ENCODE results near the gene OAS2. TPM values are rescaled to one million over a fixed set of nuclear protein-coding genes. Genes with fewer than 3 reads are reported as not detected.

OAS2 gene
- total RNA-seq, 4 donors from 2014 or later = 1.2 to 4.2 (median 3.2) TPM

DNA sequence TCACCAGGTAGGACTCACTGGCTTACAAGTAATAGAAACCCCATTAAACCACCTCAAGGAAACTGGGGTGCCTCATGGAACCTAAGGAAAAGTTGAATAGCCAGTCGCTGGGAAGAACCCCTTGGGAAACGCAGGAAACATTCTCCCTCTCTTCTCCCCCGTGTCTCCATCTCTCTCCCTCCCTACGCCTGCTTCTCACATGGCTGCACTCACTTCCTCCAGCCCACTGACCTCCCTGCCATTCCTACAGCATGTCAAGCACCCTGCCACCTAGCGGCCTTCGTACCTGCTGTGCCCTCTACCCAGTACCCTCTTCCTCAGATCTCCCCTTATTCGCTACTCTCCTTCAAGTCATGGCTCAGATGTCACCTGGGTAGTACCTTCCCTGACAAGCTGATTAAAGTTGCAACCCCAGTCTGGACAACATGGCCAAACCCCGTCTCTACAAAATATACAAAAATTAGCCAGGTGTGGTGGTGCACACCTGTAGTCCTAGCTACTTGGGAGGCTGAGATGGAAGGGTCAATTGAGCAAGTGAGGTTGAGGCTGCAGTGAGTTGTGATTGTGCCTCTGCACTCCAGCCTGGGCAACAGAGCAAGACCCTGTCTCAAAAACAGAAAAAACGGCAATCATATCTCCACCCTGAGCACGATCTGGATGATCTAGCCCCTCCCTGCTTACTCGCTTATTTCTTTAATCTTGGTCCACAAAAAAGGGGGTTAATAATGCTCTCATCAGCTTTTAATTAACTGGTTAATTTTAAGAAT is 71.8 kb downstream of the OAS2 start:
- Histone ChIP-seq H3K27me3 (peaks cover 17% of the 10 kb centered on the region), H3K27ac (no peak overlapping the region), H3K4me3 (no peak overlapping the region), H3K36me3 (no peaks in the 10 kb centered on the region), H3K4me1 (no peaks in the 10 kb centered on the region), H3K9me3 (no peaks in the 10 kb centered on the region)
- no peak for DNase-seq (ENCODE audit: low spot score in 2 of 2)
- 59% methylated on average over 11 of the region's 11 CpGs for WGBS
- TF ChIP-seq POLR2AphosphoS5 (IDR thresholded peaks at IDR 0.05) (no peak), POLR2A (IDR thresholded peaks at IDR 0.05) (no peak), EP300 (IDR thresholded peaks at IDR 0.05) (no peak)
- TF ChIP-seq, protein P1, sequence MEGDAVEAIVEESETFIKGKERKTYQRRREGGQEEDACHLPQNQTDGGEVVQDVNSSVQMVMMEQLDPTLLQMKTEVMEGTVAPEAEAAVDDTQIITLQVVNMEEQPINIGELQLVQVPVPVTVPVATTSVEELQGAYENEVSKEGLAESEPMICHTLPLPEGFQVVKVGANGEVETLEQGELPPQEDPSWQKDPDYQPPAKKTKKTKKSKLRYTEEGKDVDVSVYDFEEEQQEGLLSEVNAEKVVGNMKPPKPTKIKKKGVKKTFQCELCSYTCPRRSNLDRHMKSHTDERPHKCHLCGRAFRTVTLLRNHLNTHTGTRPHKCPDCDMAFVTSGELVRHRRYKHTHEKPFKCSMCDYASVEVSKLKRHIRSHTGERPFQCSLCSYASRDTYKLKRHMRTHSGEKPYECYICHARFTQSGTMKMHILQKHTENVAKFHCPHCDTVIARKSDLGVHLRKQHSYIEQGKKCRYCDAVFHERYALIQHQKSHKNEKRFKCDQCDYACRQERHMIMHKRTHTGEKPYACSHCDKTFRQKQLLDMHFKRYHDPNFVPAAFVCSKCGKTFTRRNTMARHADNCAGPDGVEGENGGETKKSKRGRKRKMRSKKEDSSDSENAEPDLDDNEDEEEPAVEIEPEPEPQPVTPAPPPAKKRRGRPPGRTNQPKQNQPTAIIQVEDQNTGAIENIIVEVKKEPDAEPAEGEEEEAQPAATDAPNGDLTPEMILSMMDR (IDR thresholded peaks at IDR 0.05) = no peak

DNA sequence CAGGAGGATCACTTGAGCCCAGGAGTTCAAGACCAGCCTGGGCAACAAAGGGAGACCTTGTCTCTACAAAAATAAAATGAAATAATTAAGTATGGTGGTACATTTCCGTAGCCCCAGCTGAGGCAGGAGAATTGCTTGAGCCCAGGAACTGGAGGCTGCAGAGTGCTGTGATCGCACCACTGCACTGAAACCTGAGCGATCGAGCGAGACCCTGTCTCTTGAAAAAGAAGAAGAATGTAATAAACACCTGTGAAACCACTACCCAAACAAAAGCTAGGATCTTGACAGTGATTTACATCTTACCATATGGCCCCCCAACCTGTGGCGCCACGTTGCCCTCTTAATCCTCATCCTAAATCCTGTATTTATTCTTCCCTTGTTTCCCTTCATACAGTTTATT is 72.5 kb downstream of the OAS2 start:
- DNase-seq (ENCODE audit: low spot score in 2 of 2) = no peak
- TF ChIP-seq, protein P1 (IDR thresholded peaks at IDR 0.05) = no peak
- TF ChIP-seq POLR2AphosphoS5 (IDR thresholded peaks at IDR 0.05) (no peak), EP300 (IDR thresholded peaks at IDR 0.05) (no peak), POLR2A (IDR thresholded peaks at IDR 0.05) (no peak)
- Histone ChIP-seq H3K27ac (no peak overlapping the region), H3K27me3 (peaks cover 19% of the 10 kb centered on the region), H3K4me1 (no peaks in the 10 kb centered on the region), H3K9me3 (no peaks in the 10 kb centered on the region), H3K4me3 (no peak overlapping the region), H3K36me3 (no peaks in the 10 kb centered on the region)
- 87% methylated on average over 7 of the region's 7 CpGs for WGBS

DNA sequence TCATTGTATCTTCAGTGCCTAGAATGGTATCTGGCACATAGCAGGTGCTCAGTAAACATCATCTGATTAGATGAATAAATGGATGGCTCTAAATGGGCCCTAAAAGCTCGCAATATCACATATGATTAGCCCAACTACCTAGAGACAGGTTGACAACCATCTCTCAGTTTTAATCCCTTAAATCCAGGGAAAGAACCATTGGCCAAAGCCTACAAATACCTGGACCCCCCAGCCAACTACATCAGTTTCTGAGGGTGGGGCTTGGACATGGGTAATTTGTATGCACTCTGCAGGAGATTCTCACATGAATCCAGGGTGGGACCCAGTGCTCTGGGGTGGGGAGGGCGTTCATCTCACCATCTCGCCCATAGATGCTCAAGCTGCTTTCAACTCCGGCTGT is 73.4 kb downstream of the OAS2 start:
- no peak overlapping the region for H3K4me3 ChIP-seq
- 94% methylated on average over 1 of the region's 4 CpGs for WGBS
- H3K36me3 ChIP-seq = no peaks in the 10 kb centered on the region
- TF ChIP-seq POLR2AphosphoS5 (IDR thresholded peaks at IDR 0.05) (no peak), POLR2A (IDR thresholded peaks at IDR 0.05) (no peak), EP300 (IDR thresholded peaks at IDR 0.05) (no peak)
- TF ChIP-seq, protein P1 (IDR thresholded peaks at IDR 0.05) = no peak
- H3K27me3 ChIP-seq = peaks cover 29% of the 10 kb centered on the region
- no peak overlapping the region for H3K27ac ChIP-seq
- DNase-seq (ENCODE audit: low spot score in 2 of 2) = no peak
- H3K4me1 ChIP-seq = peaks cover 6% of the 10 kb centered on the region
- no peaks in the 10 kb centered on the region for H3K9me3 ChIP-seq

DNA sequence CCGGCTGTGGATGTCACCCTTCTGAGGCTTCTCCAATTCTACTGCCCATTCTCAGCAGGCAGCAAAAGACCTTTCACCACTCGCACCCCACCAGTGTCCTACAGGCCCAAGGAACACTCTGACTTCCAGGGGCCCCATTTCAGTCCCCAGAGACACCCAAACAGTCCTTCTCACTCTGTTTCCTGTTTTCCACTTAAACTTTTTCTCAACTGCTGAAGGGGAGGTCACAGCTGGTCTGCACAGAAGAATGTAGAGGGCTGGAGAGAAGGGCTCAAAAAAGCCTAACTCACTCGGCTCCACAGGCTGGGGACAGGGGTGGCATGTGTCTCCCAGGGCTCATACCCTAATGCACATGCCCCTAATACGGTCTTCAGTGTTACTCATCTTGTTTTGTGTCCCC is 74.0 kb downstream of the OAS2 start:
- TF ChIP-seq POLR2AphosphoS5 (IDR thresholded peaks at IDR 0.05) (no peak), EP300 (IDR thresholded peaks at IDR 0.05) (no peak), POLR2A (IDR thresholded peaks at IDR 0.05) (no peak)
- TF ChIP-seq, protein P1 (IDR thresholded peaks at IDR 0.05) = no peak
- WGBS = 62% methylated on average over 4 of the region's 4 CpGs
- no peaks in the 10 kb centered on the region for H3K36me3 ChIP-seq
- no peak for DNase-seq (ENCODE audit: low spot score in 2 of 2)
- H3K4me1 ChIP-seq = peaks cover 12% of the 10 kb centered on the region
- no peak overlapping the region for H3K27ac ChIP-seq
- no peaks in the 10 kb centered on the region for H3K9me3 ChIP-seq
- H3K27me3 ChIP-seq = peaks cover 35% of the 10 kb centered on the region
- no peak overlapping the region for H3K4me3 ChIP-seq

DNA sequence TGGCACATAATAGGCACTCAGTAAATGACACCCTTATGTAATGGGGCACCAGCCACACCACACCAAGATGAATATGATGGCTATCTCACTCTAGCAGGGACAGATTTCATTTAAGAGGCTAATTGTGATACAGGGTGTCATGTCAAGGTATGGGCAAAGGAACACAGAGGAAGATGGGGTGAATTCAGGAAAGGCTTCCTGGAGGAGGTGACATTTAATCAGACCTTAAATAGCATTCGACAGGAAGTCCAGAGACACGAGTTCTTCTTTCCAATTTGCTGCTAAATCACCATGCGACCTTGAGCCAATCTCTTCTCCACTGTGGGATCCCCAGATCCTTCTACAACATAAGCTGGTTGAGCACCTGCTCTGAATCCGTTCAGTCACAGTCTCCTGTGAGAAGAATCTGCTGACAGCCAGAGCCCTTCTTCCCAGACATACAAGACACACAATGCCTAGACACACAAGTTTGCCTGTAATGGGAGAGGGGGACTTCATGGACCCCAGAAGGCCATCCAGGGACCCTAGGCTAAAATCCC is 76.7 kb downstream of the OAS2 start:
- Histone ChIP-seq H3K27ac (no peak overlapping the region), H3K36me3 (no peaks in the 10 kb centered on the region), H3K4me1 (peaks cover 13% of the 10 kb centered on the region), H3K9me3 (no peaks in the 10 kb centered on the region), H3K27me3 (peaks cover 46% of the 10 kb centered on the region), H3K4me3 (no peak overlapping the region)
- whole genome bisulfite sequencing = 67% methylated on average over 4 of the region's 4 CpGs
- TF ChIP-seq, protein P1 (IDR thresholded peaks at IDR 0.05) = no peak
- TF ChIP-seq POLR2AphosphoS5 (IDR thresholded peaks at IDR 0.05) (no peak), EP300 (IDR thresholded peaks at IDR 0.05) (no peak), POLR2A (IDR thresholded peaks at IDR 0.05) (no peak)
- no peak for DNase-seq (ENCODE audit: low spot score in 2 of 2)

All from suprapubic skin (tissue), 4 donors.